NCI-H446 (cell line): ENCODE results near the gene MYH10.

ENCODE experiments used
- DNase-seq, 2 experiments: peaks; one replicate each; lab custom pipeline; 2025; lab: John Stamatoyannopoulos, UW

The MYH10 gene

DNA sequence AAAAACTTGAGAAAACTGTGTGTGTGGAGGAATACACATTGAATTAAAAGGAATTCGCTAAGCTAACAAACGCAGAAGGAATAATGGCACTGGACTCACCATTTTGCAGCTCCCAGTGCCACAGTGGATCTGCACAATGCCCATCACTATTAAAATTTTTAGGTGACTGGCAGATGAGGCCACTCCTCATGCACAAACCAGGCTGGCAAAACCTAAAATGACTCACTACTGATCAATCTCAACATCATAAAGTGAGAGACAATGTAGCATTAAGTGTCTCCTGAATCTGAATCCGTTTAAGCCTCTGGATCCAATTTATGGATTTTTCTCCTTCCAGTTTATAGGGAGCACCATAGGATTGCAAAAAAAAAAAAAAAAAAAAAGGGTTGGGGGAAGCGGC, 20.6 kb downstream of the MYH10 start:
- no peak for DNase-seq

DNA sequence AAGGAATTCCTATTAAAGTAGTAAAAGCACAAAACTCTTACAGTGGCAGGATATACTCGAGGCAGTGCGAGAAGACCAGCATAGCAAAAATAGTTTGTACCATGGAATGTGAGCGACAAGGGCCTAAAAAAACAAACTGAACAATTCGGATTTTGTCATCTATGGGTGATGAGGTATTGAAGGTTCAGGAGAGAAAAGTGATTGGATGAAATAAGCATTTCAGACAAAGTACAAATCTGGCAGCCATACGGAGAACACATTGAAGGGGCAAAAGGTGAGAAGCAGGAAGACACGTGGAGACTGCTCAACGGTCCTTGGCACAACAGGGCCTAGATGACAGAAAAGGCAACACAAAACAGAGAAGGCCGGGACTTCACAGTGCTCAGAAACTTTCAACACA, 22.5 kb downstream of the MYH10 start:
- DNase-seq = no peak

DNA sequence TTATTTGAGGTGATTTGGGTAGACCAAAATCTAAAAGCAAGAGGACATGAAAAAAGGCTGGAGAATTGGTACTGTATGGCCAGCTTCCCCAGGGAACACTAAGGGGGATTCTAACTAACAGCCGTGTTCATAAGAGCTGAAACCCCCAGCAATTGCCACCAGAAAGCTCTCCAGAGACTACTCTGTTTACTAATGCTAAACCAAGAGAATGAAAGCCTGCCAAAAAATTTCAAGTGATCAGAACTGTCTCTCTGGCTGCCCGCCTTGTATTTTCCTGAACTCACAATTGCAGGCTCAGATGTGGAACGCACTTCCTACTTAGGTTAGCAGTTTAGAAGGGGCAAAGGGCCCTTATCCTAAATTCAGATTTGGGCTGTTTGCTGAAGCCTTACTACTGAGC, 24.1 kb downstream of the MYH10 start:
- DNase-seq = peak; percentile 7 to 59

DNA sequence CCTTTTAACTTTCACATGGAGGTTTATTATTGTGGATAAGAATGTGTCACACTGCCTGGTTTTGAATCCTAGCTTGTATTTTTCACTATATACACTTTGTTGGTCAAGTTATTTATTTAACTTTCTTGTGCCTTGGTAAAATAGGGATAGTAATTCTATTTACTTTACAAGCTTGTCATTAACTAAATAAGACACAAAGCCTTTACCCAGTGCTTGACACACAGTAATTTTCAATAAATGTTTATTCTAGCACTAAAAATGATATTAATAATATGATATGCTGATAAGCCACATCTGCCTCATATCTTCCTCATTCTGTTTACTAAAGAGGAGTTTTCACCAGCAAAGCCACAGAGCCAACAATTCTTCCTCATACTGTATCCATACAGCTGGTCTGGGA, 27.8 kb downstream of the MYH10 start:
- DNase-seq = no peak

DNA sequence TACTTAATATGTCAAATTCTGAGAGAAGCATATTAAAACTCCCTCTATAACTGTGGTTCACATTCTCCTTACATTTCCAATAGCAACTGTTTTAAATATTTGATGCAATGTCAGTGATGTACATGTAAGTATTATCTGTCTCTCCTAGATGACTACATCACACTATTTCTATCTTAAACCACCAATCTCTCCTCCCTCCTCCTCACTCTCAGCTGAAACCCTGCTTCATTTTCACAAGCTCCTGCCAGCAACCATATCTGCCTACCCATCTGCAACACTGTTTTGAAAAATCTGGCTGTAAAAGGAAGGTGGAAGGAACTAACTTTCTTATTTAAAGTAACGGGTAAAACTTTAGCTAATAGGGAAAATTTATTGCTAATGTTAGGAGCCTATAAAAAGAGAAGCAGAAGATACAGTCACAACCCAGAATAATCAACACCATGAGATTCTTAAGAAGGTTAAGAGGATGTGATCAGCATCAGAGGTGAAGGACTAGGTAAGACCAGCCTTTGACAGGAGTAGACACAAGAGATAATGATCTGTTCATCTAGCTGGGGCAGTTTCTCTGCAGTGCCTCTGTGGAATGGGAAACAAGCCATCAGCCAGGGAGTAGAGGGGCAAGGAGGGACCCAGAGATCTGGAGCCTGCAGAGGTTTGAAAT, 31.0 kb downstream of the MYH10 start:
- no peak for DNase-seq

DNA sequence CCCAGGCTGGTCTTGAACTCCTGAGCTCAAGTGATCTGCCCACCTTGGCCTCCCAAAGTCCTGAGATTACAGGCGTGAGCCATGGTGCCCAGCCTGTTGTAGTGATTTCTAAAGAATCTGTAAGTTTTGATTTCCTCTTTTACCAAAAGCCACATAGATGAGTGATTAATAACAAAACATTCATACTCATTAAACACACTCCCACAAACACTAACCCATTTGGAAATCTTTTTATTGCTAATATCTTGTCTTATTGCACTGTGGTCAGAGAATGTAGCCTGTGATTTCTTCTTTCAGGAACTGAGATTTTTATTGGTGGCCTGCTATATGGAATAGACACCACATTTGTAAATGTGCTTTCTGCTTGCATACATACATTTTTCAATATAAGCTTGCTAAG, 31.6 kb downstream of the MYH10 start:
- DNase-seq = no peak

DNA sequence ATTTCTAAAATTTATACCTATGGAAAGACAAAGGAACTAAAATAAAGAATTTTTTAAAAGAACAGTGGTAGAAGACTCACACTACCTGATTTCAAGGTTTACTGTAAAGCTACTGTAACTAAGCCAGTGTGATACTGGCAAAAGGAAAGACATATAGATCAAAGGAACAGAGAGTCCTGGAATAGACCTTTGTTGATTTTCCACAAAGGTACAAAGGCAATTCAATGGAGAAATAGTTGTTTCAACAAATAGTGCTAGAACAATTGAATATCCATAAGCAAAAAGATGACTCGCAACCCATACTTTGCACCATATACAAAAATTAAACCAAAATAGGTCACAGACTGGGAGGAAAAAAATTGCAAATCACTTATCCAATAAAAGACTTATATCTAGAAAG, 36.7 kb downstream of the MYH10 start:
- no peak for DNase-seq

DNA sequence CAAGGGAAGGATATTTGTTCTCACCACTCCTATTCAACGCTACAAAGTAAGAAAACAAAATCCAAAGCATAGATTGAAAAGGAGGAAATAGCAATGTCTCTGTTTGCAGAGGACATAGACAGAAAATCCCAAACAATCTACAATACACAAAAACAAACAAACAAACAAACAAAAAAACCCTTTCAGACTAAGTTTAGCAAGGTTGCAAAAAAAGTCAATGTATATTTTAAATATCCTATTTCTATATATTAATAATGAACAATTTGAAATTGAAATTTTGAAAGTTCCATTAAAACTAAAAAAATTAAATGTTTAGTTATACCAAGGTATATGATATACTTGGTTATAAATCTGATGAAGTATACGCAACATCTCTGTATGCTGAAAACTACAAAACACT, 37.2 kb downstream of the MYH10 start:
- DNase-seq = no peak

DNA sequence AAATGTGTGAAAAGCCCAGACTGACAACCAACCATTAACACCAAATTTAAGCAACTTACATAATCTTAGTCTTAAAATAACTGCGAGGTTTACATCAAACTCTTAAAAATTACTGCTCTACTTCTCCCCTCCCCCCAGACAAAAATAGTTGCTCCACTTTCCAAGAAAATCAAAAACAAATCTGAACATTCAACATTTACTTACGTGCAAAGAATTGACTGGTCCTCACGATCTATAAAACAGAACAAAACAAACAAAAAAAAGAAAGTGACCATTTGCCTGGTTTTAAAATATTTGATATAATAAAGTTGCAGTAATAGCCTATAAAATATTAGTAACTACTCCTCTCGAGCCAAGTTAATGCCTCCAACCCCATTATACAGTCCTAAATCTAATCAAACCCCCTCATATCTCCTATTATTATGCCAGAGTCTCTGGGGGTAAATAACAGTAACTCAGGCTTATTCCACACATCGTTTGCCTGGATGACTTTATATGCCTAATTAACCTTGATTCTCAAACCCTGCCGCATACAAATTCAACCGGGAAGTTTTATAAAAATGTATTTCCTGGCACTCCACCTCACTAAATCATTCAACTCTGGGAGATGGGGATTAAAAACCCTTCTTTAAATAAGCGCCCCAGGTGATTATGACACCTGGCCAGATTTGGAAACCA, 41.5 kb downstream of the MYH10 start:
- DNase-seq = no peak

DNA sequence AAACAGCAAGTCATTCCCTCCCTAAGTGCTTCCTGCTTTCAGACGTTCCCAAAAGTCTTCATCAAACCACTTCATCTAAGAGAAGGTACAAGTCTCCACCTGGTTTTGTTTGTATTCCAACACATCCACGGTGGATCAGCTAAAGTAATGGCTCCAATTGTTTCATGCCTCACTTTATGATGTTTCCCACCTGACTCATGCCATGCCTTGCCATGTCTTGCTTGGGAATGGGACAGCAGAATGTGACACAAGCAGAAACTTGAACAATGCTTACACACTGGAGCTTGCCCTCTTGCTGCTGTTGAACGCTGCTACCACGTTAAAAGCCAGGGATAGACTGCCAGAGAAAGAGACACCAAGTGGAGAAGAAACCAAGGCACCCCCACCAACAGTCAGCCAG, 43.8 kb downstream of the MYH10 start:
- no peak for DNase-seq

DNA sequence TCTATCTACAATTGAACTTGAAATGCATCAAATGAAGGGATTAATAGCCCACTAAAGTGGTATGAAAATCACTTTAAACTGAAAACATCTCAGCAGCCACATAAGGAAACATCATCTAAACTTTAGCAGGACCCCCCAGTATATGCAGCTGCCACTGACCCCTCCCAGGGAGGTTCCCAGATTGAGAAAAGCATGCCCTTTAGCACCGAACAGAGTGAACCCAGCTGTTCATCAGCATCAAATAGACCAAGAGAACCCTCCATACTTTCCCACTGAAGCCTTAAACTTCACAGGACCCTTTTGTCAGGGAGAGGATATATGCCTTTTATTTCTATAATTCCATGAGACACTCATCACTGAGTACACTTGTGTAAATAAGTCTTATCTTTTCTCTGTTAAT, 44.6 kb downstream of the MYH10 start:
- DNase-seq = no peak

DNA sequence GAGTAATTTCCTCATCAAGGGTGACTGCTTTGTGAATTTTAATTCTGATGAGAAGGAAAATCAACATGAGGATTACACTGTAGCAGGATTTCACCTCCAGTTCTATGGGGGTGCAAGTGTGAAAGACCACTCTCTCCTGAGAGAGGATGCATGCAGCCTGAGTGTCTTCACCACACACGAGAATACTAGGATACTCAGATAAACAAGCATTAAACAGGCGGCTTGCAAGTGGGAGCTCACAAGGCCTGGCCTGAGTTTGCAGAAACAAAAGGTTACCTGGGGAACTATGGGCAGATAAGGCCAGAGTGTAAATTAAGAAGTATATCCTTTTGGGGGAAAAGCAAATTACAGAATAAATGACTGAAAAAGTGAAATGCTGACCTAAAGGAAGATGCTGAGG, 46.6 kb downstream of the MYH10 start:
- no peak for DNase-seq

DNA sequence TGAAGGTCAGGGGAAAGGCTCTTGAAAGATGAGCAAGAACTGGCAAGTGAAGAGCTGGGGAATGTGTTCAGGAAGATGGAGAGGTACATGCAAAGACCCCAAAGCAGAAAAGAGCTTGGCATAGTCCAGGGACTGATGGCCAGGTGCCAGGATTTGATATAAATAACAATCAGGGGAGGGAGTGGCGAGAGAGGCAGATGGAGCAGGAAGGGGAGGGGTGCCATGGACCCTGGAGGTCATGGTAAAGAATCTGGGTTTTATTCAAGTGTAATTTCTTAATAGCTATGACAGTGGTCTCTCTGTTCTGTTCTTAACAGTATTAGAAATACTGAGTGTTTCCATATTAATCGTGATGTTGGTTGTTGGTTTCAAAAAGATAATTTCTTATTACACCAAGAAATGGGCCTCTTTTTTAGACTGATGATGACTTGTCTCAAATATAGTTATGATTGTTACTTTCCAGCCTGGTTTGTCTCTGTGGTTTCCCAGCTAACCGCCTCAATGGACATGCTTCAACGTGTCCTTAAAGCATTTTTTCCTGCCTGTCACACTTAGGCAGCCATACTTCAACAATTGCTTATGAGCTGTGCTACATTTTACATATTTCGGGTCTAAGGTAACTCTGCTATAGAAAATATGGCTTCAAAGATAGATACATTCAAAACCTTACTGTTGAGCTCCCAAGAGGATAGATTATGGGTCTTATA, 49.4 kb downstream of the MYH10 start:
- DNase-seq = no peak

DNA sequence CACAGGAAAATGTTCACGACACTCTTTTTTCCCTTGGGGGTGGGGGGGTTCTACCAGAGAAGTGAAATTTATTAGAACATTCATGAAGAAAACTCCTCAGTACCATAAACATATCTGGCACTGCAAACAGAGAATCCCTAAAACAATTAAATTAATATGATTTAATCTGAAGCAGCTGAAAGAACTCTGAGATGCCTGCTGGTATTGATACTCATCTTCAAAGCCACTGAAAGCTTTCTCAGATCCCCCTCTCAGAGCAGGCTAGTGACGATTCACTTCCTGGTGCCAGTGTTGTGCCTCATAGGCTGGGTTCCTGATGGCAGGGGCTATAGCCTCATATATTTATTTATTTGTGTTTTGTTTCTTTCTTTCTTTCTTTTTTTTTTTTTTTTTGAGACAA, 52.7 kb downstream of the MYH10 start:
- no peak for DNase-seq

DNA sequence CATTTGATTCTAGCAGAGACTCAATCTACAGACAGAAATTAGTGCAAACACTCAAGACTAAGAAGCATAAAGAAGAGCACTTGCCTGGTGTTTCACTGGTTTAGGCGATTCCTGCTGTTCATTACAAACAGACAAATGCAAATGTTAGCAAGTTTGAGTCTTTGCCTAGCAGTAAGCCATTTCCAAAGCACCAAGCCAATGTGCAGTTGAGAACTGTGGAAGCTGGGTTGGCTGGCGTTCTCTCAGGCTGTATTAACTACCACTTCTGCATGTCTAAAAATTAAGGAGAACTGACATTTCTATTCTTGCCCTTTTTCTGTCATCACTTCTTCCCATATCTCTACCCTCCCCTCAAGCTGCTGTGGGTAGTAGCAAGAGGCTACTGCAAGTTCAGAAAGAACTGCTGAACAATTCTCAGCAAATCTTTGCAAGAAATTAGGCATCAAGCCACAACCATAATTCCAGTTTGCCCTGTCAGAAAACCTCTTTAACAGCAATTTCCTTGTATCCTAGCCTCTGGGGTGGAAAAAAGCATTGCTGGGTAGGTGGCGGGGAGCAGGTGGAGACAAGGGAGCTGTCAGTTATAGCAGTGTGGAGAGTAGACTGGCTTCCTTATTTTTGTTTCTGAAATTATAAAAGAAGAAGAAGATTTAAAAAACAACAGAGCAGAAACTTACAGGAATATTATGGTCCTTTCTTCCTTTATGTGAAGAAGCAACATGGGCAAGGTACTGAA, 53.8 kb downstream of the MYH10 start:
- no peak for DNase-seq

DNA sequence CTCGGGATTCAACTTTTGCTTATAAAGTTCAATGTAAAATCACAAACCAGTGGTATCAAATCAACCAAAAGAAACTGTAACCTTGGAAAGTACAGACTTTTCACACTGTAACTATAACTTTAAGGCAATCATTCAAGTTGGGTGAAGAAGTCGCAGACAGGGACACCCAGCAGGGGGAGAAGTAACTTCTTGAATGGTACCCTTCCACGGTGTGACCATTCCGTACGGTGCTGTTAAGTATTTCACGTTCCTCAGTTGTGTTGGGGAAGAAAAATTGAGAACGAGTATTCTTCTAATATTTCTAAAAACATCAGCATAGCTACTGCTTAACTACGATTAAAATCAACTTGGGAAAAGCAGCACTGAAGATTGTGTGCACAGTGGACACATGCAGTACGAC, 55.8 kb downstream of the MYH10 start:
- DNase-seq = no peak

DNA sequence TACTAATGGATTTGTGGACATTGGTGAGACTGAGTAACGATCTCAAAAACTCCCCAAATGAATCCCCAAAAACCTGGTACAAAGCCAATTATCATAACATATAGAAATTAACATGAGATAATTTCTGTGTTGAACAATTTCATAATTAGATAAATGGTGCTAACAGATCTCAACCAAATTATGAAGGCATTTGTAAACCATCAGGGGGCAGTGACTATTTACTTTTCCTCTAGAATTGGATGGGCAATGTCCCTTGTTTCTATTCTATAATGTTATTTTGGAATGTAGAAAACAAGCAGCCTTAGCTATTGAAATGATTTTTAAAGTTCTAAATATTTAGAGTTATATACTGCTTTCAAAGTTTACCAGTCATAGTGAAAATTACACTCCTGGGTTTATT, 57.8 kb downstream of the MYH10 start:
- DNase-seq = no peak

DNA sequence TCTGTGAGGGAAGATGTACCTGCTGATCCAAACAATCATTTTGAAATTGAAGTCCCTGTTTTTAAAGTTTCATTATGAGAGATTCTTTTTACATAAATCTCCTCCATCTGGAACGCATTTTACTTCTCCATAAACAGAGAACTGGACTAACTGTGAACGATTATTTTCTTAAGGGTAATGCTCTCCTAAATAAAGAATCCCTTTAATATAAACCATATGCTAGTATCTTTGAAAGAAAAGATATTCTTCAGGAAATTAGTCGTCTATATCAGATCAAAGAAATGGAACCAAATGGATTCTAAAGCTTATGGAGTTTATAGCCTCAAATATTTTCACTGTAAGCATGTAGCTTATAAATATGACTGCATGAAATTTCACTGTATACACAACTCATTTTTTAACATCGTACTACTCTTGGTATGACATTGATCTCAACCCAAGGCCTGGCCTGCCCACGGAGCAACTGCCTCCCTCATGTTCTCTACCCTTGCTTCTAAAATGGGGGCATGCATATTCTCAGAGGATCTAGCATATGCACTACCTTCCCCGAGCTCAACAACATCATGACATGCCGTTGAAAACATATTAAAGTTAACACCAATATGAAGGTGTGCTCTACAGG, 66.4 kb downstream of the MYH10 start:
- DNase-seq = no peak

DNA sequence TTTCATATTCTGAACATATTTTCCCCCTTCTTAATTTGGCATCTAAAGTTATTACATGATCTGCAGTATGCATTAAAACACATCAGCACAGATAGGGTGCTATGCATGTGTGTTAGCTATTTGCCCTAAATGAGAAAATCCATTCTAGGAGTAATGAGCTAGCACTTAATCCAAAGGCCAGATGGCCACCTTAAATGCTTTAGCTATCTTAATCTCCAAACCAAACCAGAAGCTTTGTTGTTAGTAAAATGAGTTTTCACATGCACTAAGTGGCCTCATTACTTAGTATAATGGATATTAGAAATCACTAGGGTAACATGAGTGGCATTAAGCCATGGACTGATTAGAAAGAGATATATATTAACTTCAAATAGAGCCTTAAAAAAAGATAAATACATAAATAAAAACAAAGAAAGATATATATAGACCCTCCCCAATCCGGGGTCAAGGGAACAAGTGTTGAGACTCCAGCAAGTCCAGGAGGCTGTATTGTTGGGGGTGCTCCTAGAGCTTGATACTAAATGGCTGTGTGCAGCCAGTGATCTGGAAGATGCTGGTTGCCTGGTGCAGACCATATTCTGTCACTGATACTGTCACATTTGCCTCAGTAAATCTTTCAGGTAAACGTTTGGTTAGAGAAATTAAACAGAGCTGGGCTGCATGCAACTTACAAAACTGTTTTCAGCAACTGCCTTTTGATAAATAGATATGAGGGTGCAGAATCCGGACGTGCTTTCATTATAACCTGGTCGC, 67.3 kb downstream of the MYH10 start:
- no peak for DNase-seq

DNA sequence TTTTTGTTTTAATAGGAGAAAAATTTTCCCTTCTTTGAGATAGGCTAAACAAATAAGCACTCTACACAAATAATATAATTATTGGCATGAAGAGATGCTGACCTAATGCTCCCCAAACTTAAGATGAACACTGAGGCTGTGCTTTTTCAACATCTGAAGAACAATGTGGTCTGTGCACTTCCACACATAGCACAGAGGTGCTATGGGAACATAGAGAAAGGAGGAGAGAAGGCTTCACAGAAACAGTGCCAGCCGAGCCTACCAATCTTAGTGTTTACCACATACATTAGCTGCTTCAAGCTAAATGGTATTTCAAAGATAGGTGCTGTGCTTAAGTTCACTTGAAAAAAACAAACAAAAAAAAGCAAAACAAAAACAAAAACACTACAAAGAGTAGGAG, 72.4 kb downstream of the MYH10 start:
- no peak for DNase-seq

DNA sequence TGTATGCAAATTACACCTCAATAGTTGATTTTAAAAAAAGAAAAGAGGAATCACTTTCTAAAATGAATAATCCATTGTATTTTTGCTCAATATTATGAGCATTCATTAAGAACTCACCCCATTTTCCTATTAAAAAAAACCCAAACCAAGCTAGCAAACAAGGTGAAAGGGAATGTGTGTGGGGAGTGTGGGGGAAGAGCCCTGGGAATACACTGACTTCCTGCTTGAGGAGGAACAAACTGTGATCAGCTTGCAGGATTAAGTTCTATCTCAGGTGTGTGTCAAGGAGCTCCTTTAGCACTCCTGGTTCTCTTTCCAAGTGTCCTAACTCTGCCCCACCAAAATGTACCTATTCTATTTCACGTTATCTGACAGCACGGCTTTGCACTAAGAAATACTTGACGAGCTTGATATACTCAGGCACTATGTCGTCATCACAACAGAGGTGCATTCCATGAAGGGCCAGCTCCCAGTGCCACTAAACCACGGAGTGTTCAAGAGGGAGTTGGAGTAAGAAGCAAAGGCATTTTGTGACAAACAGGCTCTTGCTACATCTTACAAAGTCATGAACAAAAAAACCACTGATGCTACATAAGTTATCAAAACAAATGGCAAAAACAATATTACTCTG, 73.2 kb downstream of the MYH10 start:
- DNase-seq = no peak
